Liver (tissue), 9 donors: ENCODE data around the gene CRELD2. TPM values are rescaled to one million over a fixed set of nuclear protein-coding genes. Genes with fewer than 3 reads are reported as not detected.

Source experiments
- DNase-seq: peaks from one replicate; pipeline ENCODE4 v3.0.0-alpha.2; 2017; ENCODE audit warnings: low spot score
- H3K27ac ChIP-seq, 2 donors: one replicate each; pipeline ENCODE4 v1.7.0; 2013; ENCODE audit warnings: inconsistent platforms in 2 of 2, low read length in 2 of 2, control low read depth in 1 of 2, low read depth in 1 of 2, mild to moderate bottlenecking in 1 of 2
- H3K27me3 ChIP-seq, 4 donors: one replicate each; pipeline versions ENCODE4 v1.6.1 to v1.7.0; 2013; ENCODE audit warnings: low read length in 3 of 4, inconsistent platforms in 1 of 4, mild to moderate bottlenecking in 1 of 4, moderate library complexity in 1 of 4; ENCODE audit not compliant: control insufficient read depth in 4 of 4, insufficient read depth in 4 of 4
- H3K36me3 ChIP-seq, 4 donors: one replicate each; pipeline versions ENCODE4 v1.6.1 to v1.7.0; 2013; ENCODE audit warnings: low read length in 3 of 4, mild to moderate bottlenecking in 3 of 4, low read depth in 1 of 4, moderate library complexity in 1 of 4; ENCODE audit not compliant: control insufficient read depth in 4 of 4, insufficient read depth in 3 of 4
- H3K4me1 ChIP-seq, 4 donors: one replicate each; pipeline versions ENCODE4 v1.6.1 to v1.7.0; 2013; ENCODE audit warnings: low read length in 3 of 4, mild to moderate bottlenecking in 3 of 4, moderate library complexity in 1 of 4; ENCODE audit not compliant: control insufficient read depth in 4 of 4, insufficient read depth in 4 of 4
- H3K4me3 ChIP-seq, 3 donors: one replicate each; pipeline versions ENCODE4 v1.6.1 to v1.7.0; 2013; ENCODE audit warnings: low read length in 3 of 3, control low read depth in 1 of 3, low read depth in 1 of 3, mild to moderate bottlenecking in 1 of 3
- H3K9ac ChIP-seq, 2 donors: one replicate each; pipeline ENCODE4 v1.7.0; 2013; ENCODE audit warnings: low read length in 2 of 2, mild to moderate bottlenecking in 2 of 2, moderate library complexity in 2 of 2, control low read depth in 1 of 2, low read depth in 1 of 2
- H3K9me3 ChIP-seq, 4 donors: one replicate each; pipeline versions ENCODE4 v1.6.1 to v1.7.0; 2013; ENCODE audit warnings: low read length in 3 of 4; ENCODE audit not compliant: control insufficient read depth in 4 of 4
- EGR1 ChIP-seq, 2 donors: IDR thresholded peaks; 2 replicates each; pipeline ENCODE4 v1.6.1; 2016 to 2018; ENCODE audit warnings: antibody characterized with exemption in 2 of 2, low read depth in 2 of 2
- GABPA ChIP-seq, 2 donors: IDR thresholded peaks in 1 of 2; conservative IDR thresholded peaks in 1 of 2; 2 replicates each; pipeline ENCODE4 v1.6.1; 2016; ENCODE audit warnings: antibody characterized with exemption in 2 of 2, mild to moderate bottlenecking in 1 of 2, moderate library complexity in 1 of 2
- HNF4A ChIP-seq, 2 donors: conservative IDR thresholded peaks; 2 replicates each; pipeline ENCODE4 v1.6.1; 2016; ENCODE audit warnings: antibody characterized with exemption in 2 of 2, mild to moderate bottlenecking in 2 of 2
- HNF4G ChIP-seq: IDR thresholded peaks from 2 replicates; pipeline ENCODE4 v1.6.1; 2016; ENCODE audit warnings: antibody characterized with exemption
- JUND ChIP-seq, 2 donors: IDR thresholded peaks; 2 replicates each; pipeline ENCODE4 v1.6.1; 2016; ENCODE audit warnings: antibody characterized with exemption in 2 of 2
- NR2F2 ChIP-seq: IDR thresholded peaks from 2 replicates; pipeline ENCODE4 v1.6.1; 2016; ENCODE audit warnings: antibody characterized with exemption
- RAD21 ChIP-seq, 2 donors: IDR thresholded peaks; 2 replicates each; pipeline ENCODE4 v1.6.1; 2016; ENCODE audit warnings: antibody characterized with exemption in 2 of 2, mild to moderate bottlenecking in 2 of 2
- RXRA ChIP-seq, 2 donors: IDR thresholded peaks; 2 replicates each; pipeline ENCODE4 v1.6.1; 2017 to 2018; ENCODE audit warnings: antibody characterized with exemption in 2 of 2, mild to moderate bottlenecking in 1 of 2
- SP1 ChIP-seq: IDR thresholded peaks from 2 replicates; pipeline ENCODE4 v1.6.1; 2018; ENCODE audit warnings: antibody characterized with exemption, mild to moderate bottlenecking
- TAF1 ChIP-seq: conservative IDR thresholded peaks from 2 replicates; pipeline ENCODE4 v1.6.1; 2016; ENCODE audit warnings: antibody characterized with exemption, mild to moderate bottlenecking
- YY1 ChIP-seq: IDR thresholded peaks from 2 replicates; pipeline ENCODE4 v1.6.1; 2016; ENCODE audit warnings: antibody characterized with exemption, mild to moderate bottlenecking
- ZBTB33 ChIP-seq: IDR thresholded peaks from 2 replicates; pipeline ENCODE4 v1.6.1; 2016; ENCODE audit warnings: antibody characterized with exemption
- WGBS: extraction: QIAGEN DNeasy Blood & Tissue Kit; methylation state at CpG from one replicate; pipeline ENCODE4 v1.1.7; 2013; 5-methylcytosine and 5-hydroxymethylcytosine counted together
- polyA plus RNA-seq, 2 donors: library from polyadenylated mRNA; stranded (reverse) in 1 of 2; unstranded in 1 of 2; fragments of 200-250 nt in 1 of 2; fragments of >200 nt in 1 of 2; fragmentation: Nextera tagmentation in 1 of 2; extraction: Ambion mirVana in 1 of 2; gene quantifications; one replicate each; pipeline versions ENCODE4 v1.2.1 to v1.2.3, GENCODE V29; 2013 to 2015
- total RNA-seq, 2 donors: library from RNA; depleted of rRNA; stranded (reverse); fragments of >200 nt; gene quantifications; one replicate each; pipeline ENCODE4 v1.2.3, GENCODE V29; 2014
- TF ChIP-seq, protein P1 (sequence below): IDR thresholded peaks from 2 replicates; pipeline ENCODE4 v1.6.1; 2016; ENCODE audit warnings: antibody characterized with exemption
- TF ChIP-seq, protein P2 (sequence below): IDR thresholded peaks from 2 replicates; pipeline ENCODE4 v1.6.1; 2016; ENCODE audit warnings: antibody characterized with exemption, mild to moderate bottlenecking
- TF ChIP-seq, protein P3 (sequence below): fragments of 150-350 bp; IDR thresholded peaks from 2 replicates; pipeline ENCODE4 v1.5.1; 2017; ENCODE audit warnings: improper control_type of control experiment, low read depth, low read length; ENCODE audit not compliant: missing input control
- donor health status: healthy.
- donor health status: healthy.
- donor health status: healthy.
- donor health status: healthy.
- donor health status: healthy.

Gene CRELD2
- total and polyA plus RNA-seq, 4 donors: 17.2 to 98.1 (median 57.1) TPM

GRCh38 chr22:49953680-49954344 lies 35.4 kb downstream of the CRELD2 start:
- H3K9me3 ChIP-seq: no peaks in the 10 kb centered on the region
- no peaks in the 10 kb centered on the region for H3K36me3 ChIP-seq
- no peak overlapping the region for H3K4me3 ChIP-seq
- no peak for DNase-seq
- no peaks in the 10 kb centered on the region for H3K27me3 ChIP-seq
- 56% methylated on average over 18 of the region's 18 CpGs for WGBS
- TF ChIP-seq RAD21 (IDR thresholded peaks at IDR 0.05) (no peak), HNF4G (no peak), GABPA (IDR thresholded peaks at IDR 0.05 in 1 of 2, conservative IDR thresholded peaks at IDR 0.05 in 1 of 2) (peak in 1 of 2 donors; percentile 46), NR2F2 (peak; percentile 37), ZBTB33 (no peak)
- no peak overlapping the region for H3K9ac ChIP-seq
- peaks cover 29 to 56% (median 48%) of the 10 kb centered on the region in 4 donors for H3K4me1 ChIP-seq
- H3K27ac ChIP-seq: peak overlapping the region; percentile 49 to 67

GRCh38 chr22:49954354-49954753 lies 35.9 kb downstream of the CRELD2 start:
- WGBS: 49% methylated on average over 8 of the region's 8 CpGs
- Histone ChIP-seq H3K9ac (no peak overlapping the region), H3K4me3 (no peak overlapping the region), H3K4me1 (peaks cover 32 to 53% (median 50%) of the 10 kb centered on the region in 4 donors), H3K9me3 (no peaks in the 10 kb centered on the region), H3K36me3 (no peaks in the 10 kb centered on the region), H3K27ac (peak overlapping the region; percentile 49 to 67), H3K27me3 (no peaks in the 10 kb centered on the region)
- TF ChIP-seq, protein P1, sequence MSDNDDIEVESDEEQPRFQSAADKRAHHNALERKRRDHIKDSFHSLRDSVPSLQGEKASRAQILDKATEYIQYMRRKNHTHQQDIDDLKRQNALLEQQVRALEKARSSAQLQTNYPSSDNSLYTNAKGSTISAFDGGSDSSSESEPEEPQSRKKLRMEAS: no peak
- TF ChIP-seq SP1 (peak; percentile 30), RXRA (IDR thresholded peaks at IDR 0.05) (peak in 1 of 2 donors; percentile 59), HNF4A (conservative IDR thresholded peaks at IDR 0.05) (peak; percentile 16 to 41), YY1 (peak; percentile 40)
- DNase-seq: no peak

GRCh38 chr22:49954991-49955580 lies 36.7 kb downstream of the CRELD2 start:
- no peak for DNase-seq
- H3K4me3 ChIP-seq: no peak overlapping the region
- H3K27ac ChIP-seq: peak overlapping the region; percentile 49 to 67
- H3K9ac ChIP-seq: no peak overlapping the region
- H3K9me3 ChIP-seq: no peaks in the 10 kb centered on the region
- peaks cover 37 to 58% (median 50%) of the 10 kb centered on the region in 4 donors for H3K4me1 ChIP-seq
- no peaks in the 10 kb centered on the region for H3K36me3 ChIP-seq
- TF ChIP-seq NR2F2 (no peak), EGR1 (IDR thresholded peaks at IDR 0.05; ENCODE audit: low read depth in 2 of 2) (no peak), RAD21 (IDR thresholded peaks at IDR 0.05) (no peak), TAF1 (no peak), JUND (IDR thresholded peaks at IDR 0.05) (no peak), HNF4A (conservative IDR thresholded peaks at IDR 0.05) (no peak), GABPA (IDR thresholded peaks at IDR 0.05 in 1 of 2, conservative IDR thresholded peaks at IDR 0.05 in 1 of 2) (no peak), HNF4G (no peak)
- TF ChIP-seq, protein P2, sequence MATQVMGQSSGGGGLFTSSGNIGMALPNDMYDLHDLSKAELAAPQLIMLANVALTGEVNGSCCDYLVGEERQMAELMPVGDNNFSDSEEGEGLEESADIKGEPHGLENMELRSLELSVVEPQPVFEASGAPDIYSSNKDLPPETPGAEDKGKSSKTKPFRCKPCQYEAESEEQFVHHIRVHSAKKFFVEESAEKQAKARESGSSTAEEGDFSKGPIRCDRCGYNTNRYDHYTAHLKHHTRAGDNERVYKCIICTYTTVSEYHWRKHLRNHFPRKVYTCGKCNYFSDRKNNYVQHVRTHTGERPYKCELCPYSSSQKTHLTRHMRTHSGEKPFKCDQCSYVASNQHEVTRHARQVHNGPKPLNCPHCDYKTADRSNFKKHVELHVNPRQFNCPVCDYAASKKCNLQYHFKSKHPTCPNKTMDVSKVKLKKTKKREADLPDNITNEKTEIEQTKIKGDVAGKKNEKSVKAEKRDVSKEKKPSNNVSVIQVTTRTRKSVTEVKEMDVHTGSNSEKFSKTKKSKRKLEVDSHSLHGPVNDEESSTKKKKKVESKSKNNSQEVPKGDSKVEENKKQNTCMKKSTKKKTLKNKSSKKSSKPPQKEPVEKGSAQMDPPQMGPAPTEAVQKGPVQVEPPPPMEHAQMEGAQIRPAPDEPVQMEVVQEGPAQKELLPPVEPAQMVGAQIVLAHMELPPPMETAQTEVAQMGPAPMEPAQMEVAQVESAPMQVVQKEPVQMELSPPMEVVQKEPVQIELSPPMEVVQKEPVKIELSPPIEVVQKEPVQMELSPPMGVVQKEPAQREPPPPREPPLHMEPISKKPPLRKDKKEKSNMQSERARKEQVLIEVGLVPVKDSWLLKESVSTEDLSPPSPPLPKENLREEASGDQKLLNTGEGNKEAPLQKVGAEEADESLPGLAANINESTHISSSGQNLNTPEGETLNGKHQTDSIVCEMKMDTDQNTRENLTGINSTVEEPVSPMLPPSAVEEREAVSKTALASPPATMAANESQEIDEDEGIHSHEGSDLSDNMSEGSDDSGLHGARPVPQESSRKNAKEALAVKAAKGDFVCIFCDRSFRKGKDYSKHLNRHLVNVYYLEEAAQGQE: no peak
- TF ChIP-seq, protein P1: no peak
- TF ChIP-seq, protein P3, sequence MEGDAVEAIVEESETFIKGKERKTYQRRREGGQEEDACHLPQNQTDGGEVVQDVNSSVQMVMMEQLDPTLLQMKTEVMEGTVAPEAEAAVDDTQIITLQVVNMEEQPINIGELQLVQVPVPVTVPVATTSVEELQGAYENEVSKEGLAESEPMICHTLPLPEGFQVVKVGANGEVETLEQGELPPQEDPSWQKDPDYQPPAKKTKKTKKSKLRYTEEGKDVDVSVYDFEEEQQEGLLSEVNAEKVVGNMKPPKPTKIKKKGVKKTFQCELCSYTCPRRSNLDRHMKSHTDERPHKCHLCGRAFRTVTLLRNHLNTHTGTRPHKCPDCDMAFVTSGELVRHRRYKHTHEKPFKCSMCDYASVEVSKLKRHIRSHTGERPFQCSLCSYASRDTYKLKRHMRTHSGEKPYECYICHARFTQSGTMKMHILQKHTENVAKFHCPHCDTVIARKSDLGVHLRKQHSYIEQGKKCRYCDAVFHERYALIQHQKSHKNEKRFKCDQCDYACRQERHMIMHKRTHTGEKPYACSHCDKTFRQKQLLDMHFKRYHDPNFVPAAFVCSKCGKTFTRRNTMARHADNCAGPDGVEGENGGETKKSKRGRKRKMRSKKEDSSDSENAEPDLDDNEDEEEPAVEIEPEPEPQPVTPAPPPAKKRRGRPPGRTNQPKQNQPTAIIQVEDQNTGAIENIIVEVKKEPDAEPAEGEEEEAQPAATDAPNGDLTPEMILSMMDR: no peak
- 68% methylated on average over 15 of the region's 15 CpGs for WGBS
- H3K27me3 ChIP-seq: no peaks in the 10 kb centered on the region
